GM23248 (cell line): ENCODE data around the gene PIK3C3.

Experiments used
- EZH2 ChIP-seq: fragments of 200-600 bp; sonication (generic); IDR thresholded peaks from 2 replicates; pipeline ENCODE4 v1.6.1; 2018; ENCODE audit warnings: antibody characterized with exemption, mild to moderate bottlenecking; ENCODE audit not compliant: insufficient read depth, poor library complexity, severe bottlenecking
- EZH2phosphoT487 ChIP-seq: fragments of 200-600 bp; sonication (generic); IDR thresholded peaks from 2 replicates; pipeline ENCODE4 v1.6.1; 2018; ENCODE audit warnings: antibody characterized with exemption, moderate library complexity, mild to moderate bottlenecking, low read depth; ENCODE audit not compliant: insufficient read depth

GRCh38 chr18:41940506-41941215 is 14.4 kb upstream of the PIK3C3 start:
- TF ChIP-seq EZH2 (no peak), EZH2phosphoT487 (no peak)
